ENCODE results near the gene EZR. TPM values are rescaled to one million over a fixed set of nuclear protein-coding genes. Genes with fewer than 3 reads are reported as not detected.

Gene EZR
- total and polyA plus RNA-seq, 2 of the 8 experiments (the other 6 are each of a cell fraction or from before 2014, with no cell fraction given) = 122 to 286 TPM

DNA sequence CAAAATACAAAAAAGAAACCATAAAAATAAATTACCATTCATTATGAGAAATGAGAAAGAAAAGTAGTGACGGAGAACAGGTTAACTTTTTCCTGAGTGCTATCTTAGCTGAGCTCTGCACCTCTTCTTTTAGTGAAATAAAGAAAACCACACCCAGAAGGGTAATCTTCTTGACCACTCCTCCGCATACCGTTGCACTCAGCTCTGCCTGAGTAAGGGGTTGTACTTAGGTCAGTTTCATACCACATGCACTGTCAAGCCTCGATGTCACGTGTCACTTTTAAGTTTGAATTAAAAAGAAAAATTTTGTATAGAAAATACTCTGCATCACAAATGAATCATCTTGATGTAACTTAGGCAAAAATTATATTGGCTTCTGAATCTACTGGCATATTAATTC, 2.8 kb downstream of the EZR start:
- Histone ChIP-seq H2BK120ac (replicated peaks; ENCODE audit: low read depth, low read length) (no peak overlapping the region), H3K23ac (ENCODE audit: insufficient read length) (no peak overlapping the region), H4K8ac (ENCODE audit: extremely low read depth, insufficient read depth, low read length) (no peak overlapping the region), H3K23me2 (ENCODE audit: low read depth, low read length) (peaks cover 7% of the 10 kb centered on the region), H3K4ac (replicated peaks; ENCODE audit: insufficient read length, low read depth, low read length) (no peak overlapping the region), H3K56ac (replicated peaks; ENCODE audit: insufficient read length, low read depth, low read length) (no peak overlapping the region), H3K36me3 (ENCODE audit: control insufficient read depth in 2 of 4, insufficient read depth in 4 of 4, low read length in 3 of 4) (peaks cover 10 to 56% (median 23%) of the 10 kb centered on the region in 4 experiments; a peak in 7 of 8 replicates), H3K9me3 (ENCODE audit: insufficient read depth in 2 of 2, low read depth in 1 of 2, low read length in 1 of 2) (peaks cover 2 to 7% of the 10 kb centered on the region in 2 experiments; a peak in 3 of 4 replicates), H3K14ac (ENCODE audit: insufficient read length) (no peak overlapping the region), H3K27me3 (replicated peaks in 1 of 4; ENCODE audit: control insufficient read depth in 3 of 4, extremely low read depth in 1 of 4, insufficient read depth in 3 of 4, low read length in 3 of 4) (peaks cover 0 to 7% (median 5%) of the 10 kb centered on the region in 4 experiments; a peak in 5 of 7 replicates), H3K18ac (ENCODE audit: extremely low read depth, low read length) (no peak overlapping the region), H3K79me1 (ENCODE audit: low read depth, low read length) (peaks cover 4% of the 10 kb centered on the region; the same call in 1 of the 2 replicates), H3K4me1 (replicated peaks in 1 of 4; ENCODE audit: control insufficient read depth in 3 of 4, insufficient read depth in 4 of 4, low read length in 3 of 4) (peaks cover 10 to 19% (median 12%) of the 10 kb centered on the region in 4 experiments), H3K4me2 (ENCODE audit: insufficient read depth in 1 of 2, low read depth in 2 of 2, low read length in 2 of 2) (peak overlapping the region; percentile 58 to 90), H4K91ac (replicated peaks; ENCODE audit: insufficient read length, low read length) (no peak overlapping the region), H3K9ac (replicated peaks in 1 of 4; ENCODE audit: extremely low read depth in 1 of 4, low read depth in 3 of 4, low read length in 3 of 4) (no peak overlapping the region), H2BK15ac (ENCODE audit: low read length) (no peak overlapping the region), H4K5ac (ENCODE audit: insufficient read length, low read depth, low read length) (no peak overlapping the region), H3K79me2 (ENCODE audit: control insufficient read depth in 1 of 2, insufficient read depth in 2 of 2, low read length in 2 of 2) (peaks cover 57 to 69% of the 10 kb centered on the region in 2 experiments), H2AFZ (ENCODE audit: low read length) (no peak overlapping the region), H4K20me1 (replicated peaks in 1 of 2; ENCODE audit: control insufficient read depth in 1 of 2, insufficient read depth in 2 of 2, low read length in 2 of 2) (peaks cover 41 to 46% of the 10 kb centered on the region in 2 experiments), H2BK5ac (ENCODE audit: low read depth, low read length) (no peak overlapping the region), H2BK12ac (ENCODE audit: low read depth, low read length) (no peak overlapping the region), H2AK5ac (ENCODE audit: low read depth, low read length) (no peak overlapping the region), H3K4me3 (ENCODE audit: extremely low read depth in 1 of 4, insufficient read depth in 2 of 4, low read depth in 3 of 4, low read length in 4 of 4) (peak overlapping the region; percentile 69 to 88 (median 78); a peak in 6 of 8 replicates), H2BK20ac (ENCODE audit: low read length) (no peak overlapping the region), H3K27ac (ENCODE audit: low read depth, low read length) (no peak overlapping the region)
- ChIA-PET POLR2A (ENCODE audit: partially characterized antibody) (interaction anchor here (0.6 to 2.2 kb wide), 7 partner anchors 9 to 164 kb away, joined by 3 to 23 read pairs (median 3); no protein-coding TSS in a partner anchor), CTCF (ENCODE audit: partially characterized antibody) (no interaction called here)
- no peak for DNase-seq (ENCODE audit: low read depth in 1 of 2, low spot score in 2 of 2)
- WGBS, 2 experiments (ENCODE audit: extremely low coverage in 1 of 2, insufficient coverage in 1 of 2, insufficient read length in 1 of 2, insufficient replicate concordance in 2 of 2, low coverage in 1 of 2, low lambda C conversion rate in 2 of 2, missing lambda C conversion rate in 1 of 2) = 53% methylated on average over 5 of the region's 5 CpGs; no CpG with 5 or more reads in 1 of the 2 experiments
- no peak for FAIRE-seq
- TF ChIP-seq CEBPB (IDR thresholded peaks at IDR 0.05; ENCODE audit: low read depth, low read length) = no peak
- peak in 1 of 2 experiments; percentile 43; a peak in 1 of 3 replicates for TF ChIP-seq POLR2A (IDR thresholded peaks at IDR 0.05; ENCODE audit: control extremely low read depth in 1 of 2, low read depth in 2 of 2, low read length in 2 of 2)
